ENCODE measurements around the gene TNFRSF14.

Gene TNFRSF14

GRCh38 chr1:2601721-2602303 is 45.6 kb downstream of the TNFRSF14 start:
- no peak for DNase-seq (ENCODE audit: low read depth in 3 of 3)

- no peak for DNase-seq (ENCODE audit: low read depth in 3 of 3)
Measured at GRCh38 chr1:2602311-2602835, 46.2 kb downstream of the TNFRSF14 start.

- DNase-seq (ENCODE audit: low read depth in 3 of 3) = no peak
Measured at GRCh38 chr1:2602866-2603520, 46.8 kb downstream of the TNFRSF14 start.

GRCh38 chr1:2603521-2604155 is 47.5 kb downstream of the TNFRSF14 start:
- no peak for DNase-seq (ENCODE audit: low read depth in 3 of 3)

GRCh38 chr1:2604156-2604843 is 48.1 kb downstream of the TNFRSF14 start:
- no peak for DNase-seq (ENCODE audit: low read depth in 3 of 3)

- no peak for DNase-seq (ENCODE audit: low read depth in 3 of 3)
Measured at GRCh38 chr1:2604844-2605508, 48.8 kb downstream of the TNFRSF14 start.

GRCh38 chr1:2605509-2606395 is 49.6 kb downstream of the TNFRSF14 start:
- no peak for DNase-seq (ENCODE audit: low read depth in 3 of 3)

GRCh38 chr1:2606396-2606880 is 50.3 kb downstream of the TNFRSF14 start:
- no peak for DNase-seq (ENCODE audit: low read depth in 3 of 3)

GRCh38 chr1:2606881-2607621 is 50.9 kb downstream of the TNFRSF14 start:
- no peak for DNase-seq (ENCODE audit: low read depth in 3 of 3)

GRCh38 chr1:2607641-2608091 is 51.5 kb downstream of the TNFRSF14 start:
- DNase-seq (ENCODE audit: low read depth in 3 of 3) = no peak

GRCh38 chr1:2609319-2610035 is 53.3 kb downstream of the TNFRSF14 start:
- no peak for DNase-seq (ENCODE audit: low read depth in 3 of 3)

GRCh38 chr1:2610036-2610959 is 54.1 kb downstream of the TNFRSF14 start:
- no peak for DNase-seq (ENCODE audit: low read depth in 3 of 3)

GRCh38 chr1:2611031-2611501 is 54.9 kb downstream of the TNFRSF14 start:
- peak in 1 of 3 experiments; percentile 36 for DNase-seq (ENCODE audit: low read depth in 3 of 3)

GRCh38 chr1:2611621-2612437 is 55.7 kb downstream of the TNFRSF14 start:
- DNase-seq (ENCODE audit: low read depth in 3 of 3) = no peak

- DNase-seq (ENCODE audit: low read depth in 3 of 3) = no peak
Measured at GRCh38 chr1:2612591-2613365, 56.6 kb downstream of the TNFRSF14 start.

Data from stimulated activated CD4-positive, alpha-beta T cell treated with anti-CD3 and anti-CD28 coated beads, TNF-alpha, amount 100 ng/mL, for 24 hours (primary cell).